Measurements from ENCODE around the gene TNFRSF1B. TPM values are rescaled to one million over a fixed set of nuclear protein-coding genes. Genes with fewer than 3 reads are reported as not detected.

The TNFRSF1B gene
- polyA plus RNA-seq, 1 donor from 2014 or later: not detected

DNA sequence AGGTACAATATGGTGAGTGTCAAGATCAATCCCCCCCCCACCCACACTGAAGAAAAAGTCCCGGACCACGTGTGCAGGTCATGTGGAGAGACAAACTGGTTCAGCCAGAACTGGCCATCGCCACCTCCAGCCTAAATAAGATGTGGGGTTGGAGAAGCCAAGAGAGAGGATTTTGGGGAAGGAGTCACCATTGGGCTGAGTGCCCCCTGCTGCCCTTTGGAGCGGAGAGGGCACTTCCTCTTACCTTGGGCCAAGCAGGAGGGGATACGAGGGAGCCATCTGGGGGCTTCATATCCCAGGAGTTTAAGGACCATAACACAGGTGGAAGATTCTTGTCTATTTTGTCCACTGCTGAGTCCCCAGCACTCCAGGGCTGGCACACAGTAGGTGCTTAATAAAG lies 2.6 kb upstream of the TNFRSF1B start:
- no peaks in the 10 kb centered on the region for H3K9me2 ChIP-seq (ENCODE audit: insufficient read depth, low read length)
- no peaks in the 10 kb centered on the region for H3F3A ChIP-seq (ENCODE audit: insufficient read depth, low read length, poor library complexity, severe bottlenecking)
- no peaks in the 10 kb centered on the region for H3K79me2 ChIP-seq (replicated peaks; ENCODE audit: insufficient read depth, low read length)
- H3K36me3 ChIP-seq (ENCODE audit: insufficient read depth, low read length): no peaks in the 10 kb centered on the region
- peaks cover 12% of the 10 kb centered on the region for H3K27me3 ChIP-seq (ENCODE audit: insufficient read depth, low read depth, low read length)
- TF ChIP-seq, protein P1, sequence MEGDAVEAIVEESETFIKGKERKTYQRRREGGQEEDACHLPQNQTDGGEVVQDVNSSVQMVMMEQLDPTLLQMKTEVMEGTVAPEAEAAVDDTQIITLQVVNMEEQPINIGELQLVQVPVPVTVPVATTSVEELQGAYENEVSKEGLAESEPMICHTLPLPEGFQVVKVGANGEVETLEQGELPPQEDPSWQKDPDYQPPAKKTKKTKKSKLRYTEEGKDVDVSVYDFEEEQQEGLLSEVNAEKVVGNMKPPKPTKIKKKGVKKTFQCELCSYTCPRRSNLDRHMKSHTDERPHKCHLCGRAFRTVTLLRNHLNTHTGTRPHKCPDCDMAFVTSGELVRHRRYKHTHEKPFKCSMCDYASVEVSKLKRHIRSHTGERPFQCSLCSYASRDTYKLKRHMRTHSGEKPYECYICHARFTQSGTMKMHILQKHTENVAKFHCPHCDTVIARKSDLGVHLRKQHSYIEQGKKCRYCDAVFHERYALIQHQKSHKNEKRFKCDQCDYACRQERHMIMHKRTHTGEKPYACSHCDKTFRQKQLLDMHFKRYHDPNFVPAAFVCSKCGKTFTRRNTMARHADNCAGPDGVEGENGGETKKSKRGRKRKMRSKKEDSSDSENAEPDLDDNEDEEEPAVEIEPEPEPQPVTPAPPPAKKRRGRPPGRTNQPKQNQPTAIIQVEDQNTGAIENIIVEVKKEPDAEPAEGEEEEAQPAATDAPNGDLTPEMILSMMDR (IDR thresholded peaks at IDR 0.05; ENCODE audit: poor library complexity, severe bottlenecking): no peak
- TF ChIP-seq, protein P2, sequence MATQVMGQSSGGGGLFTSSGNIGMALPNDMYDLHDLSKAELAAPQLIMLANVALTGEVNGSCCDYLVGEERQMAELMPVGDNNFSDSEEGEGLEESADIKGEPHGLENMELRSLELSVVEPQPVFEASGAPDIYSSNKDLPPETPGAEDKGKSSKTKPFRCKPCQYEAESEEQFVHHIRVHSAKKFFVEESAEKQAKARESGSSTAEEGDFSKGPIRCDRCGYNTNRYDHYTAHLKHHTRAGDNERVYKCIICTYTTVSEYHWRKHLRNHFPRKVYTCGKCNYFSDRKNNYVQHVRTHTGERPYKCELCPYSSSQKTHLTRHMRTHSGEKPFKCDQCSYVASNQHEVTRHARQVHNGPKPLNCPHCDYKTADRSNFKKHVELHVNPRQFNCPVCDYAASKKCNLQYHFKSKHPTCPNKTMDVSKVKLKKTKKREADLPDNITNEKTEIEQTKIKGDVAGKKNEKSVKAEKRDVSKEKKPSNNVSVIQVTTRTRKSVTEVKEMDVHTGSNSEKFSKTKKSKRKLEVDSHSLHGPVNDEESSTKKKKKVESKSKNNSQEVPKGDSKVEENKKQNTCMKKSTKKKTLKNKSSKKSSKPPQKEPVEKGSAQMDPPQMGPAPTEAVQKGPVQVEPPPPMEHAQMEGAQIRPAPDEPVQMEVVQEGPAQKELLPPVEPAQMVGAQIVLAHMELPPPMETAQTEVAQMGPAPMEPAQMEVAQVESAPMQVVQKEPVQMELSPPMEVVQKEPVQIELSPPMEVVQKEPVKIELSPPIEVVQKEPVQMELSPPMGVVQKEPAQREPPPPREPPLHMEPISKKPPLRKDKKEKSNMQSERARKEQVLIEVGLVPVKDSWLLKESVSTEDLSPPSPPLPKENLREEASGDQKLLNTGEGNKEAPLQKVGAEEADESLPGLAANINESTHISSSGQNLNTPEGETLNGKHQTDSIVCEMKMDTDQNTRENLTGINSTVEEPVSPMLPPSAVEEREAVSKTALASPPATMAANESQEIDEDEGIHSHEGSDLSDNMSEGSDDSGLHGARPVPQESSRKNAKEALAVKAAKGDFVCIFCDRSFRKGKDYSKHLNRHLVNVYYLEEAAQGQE (IDR thresholded peaks at IDR 0.05; ENCODE audit: borderline replicate concordance): no peak
- TF ChIP-seq POLR2AphosphoS5 (IDR thresholded peaks at IDR 0.05) (no peak), RAD21 (conservative IDR thresholded peaks at IDR 0.05) (no peak), TAF1 (IDR thresholded peaks at IDR 0.05; ENCODE audit: low read depth) (no peak), EP300 (conservative IDR thresholded peaks at IDR 0.05; ENCODE audit: poor library complexity, severe bottlenecking) (no peak), SMC3 (conservative IDR thresholded peaks at IDR 0.05; ENCODE audit: poor library complexity) (no peak), EZH2 (IDR thresholded peaks at IDR 0.05; ENCODE audit: borderline replicate concordance, insufficient read depth, low read length, poor library complexity, severe bottlenecking) (no peak), MXI1 (conservative IDR thresholded peaks at IDR 0.05; ENCODE audit: poor library complexity, severe bottlenecking) (no peak)
- no peaks in the 10 kb centered on the region for H4K20me1 ChIP-seq (ENCODE audit: insufficient read depth)
- H3K4me3 ChIP-seq (ENCODE audit: low read length): no peak overlapping the region
- no peak overlapping the region for H2AFZ ChIP-seq (ENCODE audit: low read depth, low read length)
- H3K27ac ChIP-seq (ENCODE audit: low read length): no peak overlapping the region
- H3K9ac ChIP-seq (ENCODE audit: low read length): no peak overlapping the region
- no peaks in the 10 kb centered on the region for H3K9me3 ChIP-seq (ENCODE audit: low read length)
- no peak overlapping the region for H3K4me2 ChIP-seq (ENCODE audit: low read length)

DNA sequence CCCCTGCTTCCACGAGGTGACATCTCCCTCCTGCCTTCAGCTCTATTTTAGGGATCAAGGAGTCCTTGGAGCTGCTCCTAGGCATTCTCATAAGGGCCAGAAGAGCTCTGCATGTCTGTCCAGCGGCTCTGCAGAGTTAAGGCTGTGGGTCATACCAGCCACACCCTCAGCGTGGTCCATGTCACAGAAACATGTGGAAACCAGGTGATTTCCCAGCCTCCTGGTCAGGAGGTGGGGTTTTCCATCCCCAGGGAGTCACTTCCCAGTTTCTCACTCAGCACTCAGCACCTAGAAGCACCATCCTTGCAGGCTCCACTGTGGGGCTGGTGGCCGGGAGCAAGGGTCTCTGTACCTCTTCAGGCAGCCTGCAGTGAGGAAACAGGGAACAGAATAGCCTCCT lies 1.4 kb upstream of the TNFRSF1B start:
- H4K20me1 ChIP-seq (ENCODE audit: insufficient read depth): no peaks in the 10 kb centered on the region
- H3F3A ChIP-seq (ENCODE audit: insufficient read depth, low read length, poor library complexity, severe bottlenecking): no peaks in the 10 kb centered on the region
- no peaks in the 10 kb centered on the region for H3K79me2 ChIP-seq (replicated peaks; ENCODE audit: insufficient read depth, low read length)
- no peaks in the 10 kb centered on the region for H3K36me3 ChIP-seq (ENCODE audit: insufficient read depth, low read length)
- H3K4me3 ChIP-seq (ENCODE audit: low read length): no peak overlapping the region
- no peaks in the 10 kb centered on the region for H3K9me3 ChIP-seq (ENCODE audit: low read length)
- H2AFZ ChIP-seq (ENCODE audit: low read depth, low read length): no peak overlapping the region
- H3K9me2 ChIP-seq (ENCODE audit: insufficient read depth, low read length): no peaks in the 10 kb centered on the region
- no peak overlapping the region for H3K27ac ChIP-seq (ENCODE audit: low read length)
- no peak overlapping the region for H3K9ac ChIP-seq (ENCODE audit: low read length)
- TF ChIP-seq RAD21 (conservative IDR thresholded peaks at IDR 0.05): no peak
- no peak for TF ChIP-seq SMC3 (conservative IDR thresholded peaks at IDR 0.05; ENCODE audit: poor library complexity)
- no peak for TF ChIP-seq EP300 (conservative IDR thresholded peaks at IDR 0.05; ENCODE audit: poor library complexity, severe bottlenecking)
- TF ChIP-seq MXI1 (conservative IDR thresholded peaks at IDR 0.05; ENCODE audit: poor library complexity, severe bottlenecking): no peak
- TF ChIP-seq POLR2AphosphoS5 (IDR thresholded peaks at IDR 0.05): no peak
- no peak for TF ChIP-seq TAF1 (IDR thresholded peaks at IDR 0.05; ENCODE audit: low read depth)
- TF ChIP-seq, protein P1 (IDR thresholded peaks at IDR 0.05; ENCODE audit: poor library complexity, severe bottlenecking): no peak
- H3K4me2 ChIP-seq (ENCODE audit: low read length): no peak overlapping the region
- peaks cover 12% of the 10 kb centered on the region for H3K27me3 ChIP-seq (ENCODE audit: insufficient read depth, low read depth, low read length)

Data from neural cell (in vitro differentiated cells).